Measurements from ENCODE around the gene VPS13C.
"Not testable (repeated sequence)": the region's sequence is repeated elsewhere in the genome, so short reads cannot be mapped to it uniquely, and the experiment has no call there.

The VPS13C gene

GRCh38 chr15:62059816-62060112, 483 bp downstream of the VPS13C start:
- H3K9ac ChIP-seq (ENCODE audit: low read length in 5 of 5): peak overlapping the region; percentile 17 to 95 (median 92)
- no peaks in the 10 kb centered on the region for H3K27me3 ChIP-seq (ENCODE audit: control insufficient read depth in 5 of 5, insufficient read depth in 4 of 5, low read length in 5 of 5)
- H3K9me3 ChIP-seq (ENCODE audit: control insufficient read depth in 5 of 5, low read length in 5 of 5): no peaks in the 10 kb centered on the region
- no peaks in the 10 kb centered on the region for H3K36me3 ChIP-seq (ENCODE audit: control insufficient read depth in 5 of 5, insufficient read depth in 5 of 5, low read length in 5 of 5)
- H3K4me3 ChIP-seq (ENCODE audit: low read depth in 1 of 5, low read length in 5 of 5): peak overlapping the region; percentile 89 to 99 (median 93)
- H3K4me1 ChIP-seq (ENCODE audit: control insufficient read depth in 5 of 5, insufficient read depth in 5 of 5, low read length in 5 of 5): peaks cover 4 to 30% (median 22%) of the 10 kb centered on the region in 5 donors
- H3K27ac ChIP-seq (ENCODE audit: low read depth, low read length): peak overlapping the region; percentile 82

DNA sequence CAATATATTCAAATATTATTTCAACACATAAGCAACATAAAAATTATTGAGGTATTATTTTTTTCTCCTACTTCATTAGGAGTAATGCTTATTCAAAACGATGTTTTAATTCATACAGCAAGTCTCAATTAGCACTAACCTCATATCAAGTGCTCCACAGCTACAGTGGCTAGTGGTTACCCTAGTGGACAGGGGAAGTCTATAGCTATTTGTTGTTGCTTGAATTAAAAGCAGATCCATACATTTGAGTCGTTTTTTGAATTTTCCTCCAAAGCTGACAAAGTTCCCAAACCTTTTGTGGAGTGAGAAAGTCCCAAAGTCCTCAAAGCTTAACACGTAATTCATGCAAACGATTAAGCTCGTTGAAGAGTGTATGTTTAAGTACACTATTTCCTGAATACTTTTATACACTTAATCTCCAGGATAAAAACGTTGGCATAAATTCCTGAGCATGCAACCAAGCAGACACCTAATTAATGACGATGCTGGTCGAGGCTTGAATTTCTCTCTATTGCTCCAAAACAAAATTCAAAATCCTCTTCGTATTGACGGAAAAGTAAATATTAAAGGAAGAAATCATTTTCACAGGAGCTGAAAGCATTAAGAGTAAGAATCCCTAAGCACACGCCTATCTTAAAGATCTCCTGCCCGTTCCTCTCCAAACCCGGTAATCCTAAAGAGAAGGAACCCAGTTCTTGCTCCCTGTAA, 985 bp downstream of the VPS13C start:
- H3K27me3 ChIP-seq (ENCODE audit: control insufficient read depth in 5 of 5, insufficient read depth in 4 of 5, low read length in 5 of 5): no peaks in the 10 kb centered on the region
- peaks cover 4 to 30% (median 22%) of the 10 kb centered on the region in 5 donors for H3K4me1 ChIP-seq (ENCODE audit: control insufficient read depth in 5 of 5, insufficient read depth in 5 of 5, low read length in 5 of 5)
- H3K4me3 ChIP-seq (ENCODE audit: low read depth in 1 of 5, low read length in 5 of 5): peak overlapping the region; percentile 89 to 99 (median 93)
- H3K36me3 ChIP-seq (ENCODE audit: control insufficient read depth in 5 of 5, insufficient read depth in 5 of 5, low read length in 5 of 5): no peaks in the 10 kb centered on the region
- H3K9ac ChIP-seq (ENCODE audit: low read length in 5 of 5): peak overlapping the region; percentile 1 to 95 (median 92)
- no peaks in the 10 kb centered on the region for H3K9me3 ChIP-seq (ENCODE audit: control insufficient read depth in 5 of 5, low read length in 5 of 5)
- H3K27ac ChIP-seq (ENCODE audit: low read depth, low read length): peak overlapping the region; percentile 82

DNA sequence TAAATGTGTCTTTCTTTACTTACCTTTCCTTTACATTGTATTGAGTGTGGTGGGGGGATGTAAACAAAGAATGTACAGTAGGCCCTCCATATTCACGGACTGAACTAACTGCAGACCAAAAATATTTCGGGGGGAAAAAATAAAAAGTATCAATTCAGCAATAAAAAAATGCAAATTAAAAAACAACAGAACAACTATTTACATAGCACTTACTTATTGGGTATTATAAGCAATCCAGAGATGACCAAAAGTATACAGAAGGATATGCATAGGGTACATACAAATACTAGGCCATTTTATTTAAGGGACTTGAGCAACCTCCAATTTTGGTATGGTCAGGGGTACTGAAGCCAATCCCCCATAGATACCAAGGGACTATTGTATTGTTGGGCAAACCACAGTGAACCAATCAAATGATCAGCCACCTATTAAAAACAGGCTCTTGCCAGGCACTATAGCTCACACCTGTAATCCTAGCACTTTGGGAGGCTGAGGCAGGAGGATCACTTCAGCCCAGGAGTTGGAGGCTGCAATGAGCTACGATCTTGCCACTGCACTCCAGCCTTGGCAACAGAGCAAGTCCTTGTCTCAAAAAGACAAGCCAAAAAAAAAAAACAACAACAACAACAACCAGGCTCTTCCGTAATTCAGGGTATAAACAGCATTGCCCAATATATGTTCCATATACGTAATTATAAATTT, 1.8 kb downstream of the VPS13C start:
- peaks cover 4 to 35% (median 24%) of the 10 kb centered on the region in 5 donors for H3K4me1 ChIP-seq (ENCODE audit: control insufficient read depth in 5 of 5, insufficient read depth in 5 of 5, low read length in 5 of 5)
- no peak overlapping the region for H3K27ac ChIP-seq (ENCODE audit: low read depth, low read length)
- no peak overlapping the region for H3K4me3 ChIP-seq (ENCODE audit: low read depth in 1 of 5, low read length in 5 of 5)
- H3K27me3 ChIP-seq (ENCODE audit: control insufficient read depth in 5 of 5, insufficient read depth in 4 of 5, low read length in 5 of 5): no peaks in the 10 kb centered on the region
- no peak overlapping the region for H3K9ac ChIP-seq (ENCODE audit: low read length in 5 of 5)
- no peaks in the 10 kb centered on the region for H3K36me3 ChIP-seq (ENCODE audit: control insufficient read depth in 5 of 5, insufficient read depth in 5 of 5, low read length in 5 of 5)
- no peaks in the 10 kb centered on the region for H3K9me3 ChIP-seq (ENCODE audit: control insufficient read depth in 5 of 5, low read length in 5 of 5)

DNA sequence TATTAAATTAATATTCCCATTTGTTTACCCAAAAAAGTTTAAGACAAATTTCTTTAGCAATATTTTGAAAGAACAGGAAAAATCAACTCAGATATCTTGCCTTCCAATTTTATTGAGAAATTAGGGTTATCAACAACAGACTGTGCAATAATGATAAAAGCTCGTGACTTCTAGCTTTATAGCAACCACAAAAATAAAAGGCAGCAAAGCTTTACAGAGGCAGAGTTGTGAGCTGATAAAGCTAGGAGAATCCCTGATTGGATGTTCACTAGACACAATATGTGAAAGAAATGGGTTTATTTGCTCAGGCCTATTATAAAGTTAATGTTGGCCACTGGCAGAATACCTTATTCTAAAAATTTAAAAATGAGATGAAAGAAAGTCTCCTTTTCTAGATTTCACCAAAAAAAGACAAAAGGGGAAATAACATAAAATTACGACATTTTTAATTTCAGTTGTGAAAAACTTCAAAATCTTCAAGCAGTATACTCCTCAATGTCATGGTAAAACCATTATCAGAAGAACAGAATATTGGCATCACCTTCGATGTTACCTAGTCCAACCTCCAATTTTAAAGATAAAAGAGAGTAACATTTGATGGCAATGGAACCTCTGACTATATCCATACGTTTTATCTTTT, 2.8 kb downstream of the VPS13C start:
- H3K27ac ChIP-seq (ENCODE audit: low read depth, low read length): no peak overlapping the region
- no peak overlapping the region for H3K9ac ChIP-seq (ENCODE audit: low read length in 5 of 5)
- H3K4me1 ChIP-seq (ENCODE audit: control insufficient read depth in 5 of 5, insufficient read depth in 5 of 5, low read length in 5 of 5): peaks cover 4 to 37% (median 27%) of the 10 kb centered on the region in 5 donors
- no peaks in the 10 kb centered on the region for H3K9me3 ChIP-seq (ENCODE audit: control insufficient read depth in 5 of 5, low read length in 5 of 5)
- H3K4me3 ChIP-seq (ENCODE audit: low read depth in 1 of 5, low read length in 5 of 5): no peak overlapping the region
- H3K36me3 ChIP-seq (ENCODE audit: control insufficient read depth in 5 of 5, insufficient read depth in 5 of 5, low read length in 5 of 5): no peaks in the 10 kb centered on the region
- no peaks in the 10 kb centered on the region for H3K27me3 ChIP-seq (ENCODE audit: control insufficient read depth in 5 of 5, insufficient read depth in 4 of 5, low read length in 5 of 5)

GRCh38 chr15:62054979-62055378, 5.3 kb downstream of the VPS13C start:
- Histone ChIP-seq H3K9me3 (ENCODE audit: control insufficient read depth in 5 of 5, low read length in 5 of 5) (no peaks in the 10 kb centered on the region), H3K27me3 (ENCODE audit: control insufficient read depth in 5 of 5, insufficient read depth in 4 of 5, low read length in 5 of 5) (no peaks in the 10 kb centered on the region), H3K27ac (ENCODE audit: low read depth, low read length) (no peak overlapping the region), H3K4me1 (ENCODE audit: control insufficient read depth in 5 of 5, insufficient read depth in 5 of 5, low read length in 5 of 5) (peaks cover 4 to 29% (median 18%) of the 10 kb centered on the region in 5 donors), H3K9ac (ENCODE audit: low read length in 5 of 5) (no peak overlapping the region), H3K36me3 (ENCODE audit: control insufficient read depth in 5 of 5, insufficient read depth in 5 of 5, low read length in 5 of 5) (no peaks in the 10 kb centered on the region), H3K4me3 (ENCODE audit: low read depth in 1 of 5, low read length in 5 of 5) (no peak overlapping the region)

- Histone ChIP-seq H3K9me3 (ENCODE audit: control insufficient read depth in 5 of 5, low read length in 5 of 5) (no peaks in the 10 kb centered on the region), H3K4me1 (ENCODE audit: control insufficient read depth in 5 of 5, insufficient read depth in 5 of 5, low read length in 5 of 5) (peaks cover 0 to 17% (median 6%) of the 10 kb centered on the region in 5 donors), H3K36me3 (ENCODE audit: control insufficient read depth in 5 of 5, insufficient read depth in 5 of 5, low read length in 5 of 5) (no peaks in the 10 kb centered on the region), H3K4me3 (ENCODE audit: low read depth in 1 of 5, low read length in 5 of 5) (no peak overlapping the region), H3K27me3 (ENCODE audit: control insufficient read depth in 5 of 5, insufficient read depth in 4 of 5, low read length in 5 of 5) (no peaks in the 10 kb centered on the region), H3K27ac (ENCODE audit: low read depth, low read length) (no peak overlapping the region), H3K9ac (ENCODE audit: low read length in 5 of 5) (no peak overlapping the region)
Observed at GRCh38 chr15:62053439-62054085, 6.7 kb downstream of the VPS13C start.

DNA sequence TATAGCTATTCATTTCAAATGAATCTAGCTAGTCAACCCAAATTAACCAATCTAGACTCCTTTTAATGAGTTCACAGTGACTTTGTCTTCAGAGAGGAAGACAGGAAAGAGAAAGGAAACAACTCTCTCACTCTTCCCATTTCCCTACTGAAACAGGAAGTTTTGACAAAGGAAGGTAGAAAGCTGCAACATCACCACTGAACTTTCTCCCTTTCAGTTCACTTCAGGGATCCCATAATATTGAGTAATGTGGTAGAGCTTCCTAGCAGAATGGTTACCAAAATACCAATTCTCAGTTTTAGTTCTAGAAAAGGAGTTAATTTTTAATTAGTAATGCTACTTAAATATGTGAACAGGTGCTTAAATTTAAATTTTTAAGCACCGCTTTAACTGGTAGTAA, 7.5 kb downstream of the VPS13C start:
- Histone ChIP-seq H3K27me3 (ENCODE audit: control insufficient read depth in 5 of 5, insufficient read depth in 4 of 5, low read length in 5 of 5) (no peaks in the 10 kb centered on the region), H3K4me1 (ENCODE audit: control insufficient read depth in 5 of 5, insufficient read depth in 5 of 5, low read length in 5 of 5) (peaks cover 0 to 15% (median 3%) of the 10 kb centered on the region in 5 donors), H3K36me3 (ENCODE audit: control insufficient read depth in 5 of 5, insufficient read depth in 5 of 5, low read length in 5 of 5) (no peaks in the 10 kb centered on the region), H3K9me3 (ENCODE audit: control insufficient read depth in 5 of 5, low read length in 5 of 5) (no peaks in the 10 kb centered on the region), H3K4me3 (ENCODE audit: low read depth in 1 of 5, low read length in 5 of 5) (no peak overlapping the region), H3K9ac (ENCODE audit: low read length in 5 of 5) (no peak overlapping the region), H3K27ac (ENCODE audit: low read depth, low read length) (no peak overlapping the region)

DNA sequence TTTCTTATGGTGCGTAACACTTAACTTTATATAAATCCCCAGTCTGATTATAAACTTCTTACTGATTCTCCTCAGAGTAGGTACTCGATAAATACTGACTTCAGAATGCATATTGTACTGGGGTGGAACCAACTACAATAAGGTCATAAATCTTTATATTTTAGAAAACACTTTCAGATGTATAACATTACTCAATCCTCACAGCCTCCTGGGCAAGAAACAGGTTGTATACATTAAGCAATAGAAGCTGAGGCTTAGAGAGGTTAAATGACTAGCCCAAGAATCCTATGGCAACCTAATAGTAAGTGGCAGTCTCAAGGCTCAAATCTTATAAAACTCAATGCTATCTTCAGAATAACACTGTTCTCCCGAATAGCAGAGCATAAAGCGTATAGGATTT, 9.1 kb downstream of the VPS13C start:
- no peaks in the 10 kb centered on the region for H3K36me3 ChIP-seq (ENCODE audit: control insufficient read depth in 5 of 5, insufficient read depth in 5 of 5, low read length in 5 of 5)
- no peak overlapping the region for H3K4me3 ChIP-seq (ENCODE audit: low read depth in 1 of 5, low read length in 5 of 5)
- no peaks in the 10 kb centered on the region for H3K9me3 ChIP-seq (ENCODE audit: control insufficient read depth in 5 of 5, low read length in 5 of 5)
- no peak overlapping the region for H3K27ac ChIP-seq (ENCODE audit: low read depth, low read length)
- H3K27me3 ChIP-seq (ENCODE audit: control insufficient read depth in 5 of 5, insufficient read depth in 4 of 5, low read length in 5 of 5): no peaks in the 10 kb centered on the region
- H3K9ac ChIP-seq (ENCODE audit: low read length in 5 of 5): no peak overlapping the region
- H3K4me1 ChIP-seq (ENCODE audit: control insufficient read depth in 5 of 5, insufficient read depth in 5 of 5, low read length in 5 of 5): peaks cover 0 to 18% (median 3%) of the 10 kb centered on the region in 5 donors

DNA sequence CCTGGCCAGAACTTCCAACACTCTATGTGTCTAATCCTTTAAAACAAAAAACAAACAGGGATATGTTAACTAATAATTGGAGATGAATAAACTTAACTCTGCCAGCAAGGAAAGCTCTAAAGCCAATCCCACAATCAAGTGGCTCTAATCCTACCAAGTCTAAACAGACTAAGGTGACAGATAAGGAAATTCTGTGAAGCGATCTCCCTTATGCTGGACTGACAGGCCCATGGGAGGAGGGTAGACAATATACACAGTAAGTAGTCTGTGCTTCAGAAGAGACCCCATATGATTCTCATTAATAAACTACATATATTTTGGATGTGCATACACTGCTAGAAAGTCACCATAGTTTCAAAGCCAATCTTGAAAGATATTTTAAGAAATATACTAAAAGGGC, 10.1 kb downstream of the VPS13C start:
- Histone ChIP-seq H3K4me3 (ENCODE audit: low read depth in 1 of 5, low read length in 5 of 5) (no peak overlapping the region), H3K36me3 (ENCODE audit: control insufficient read depth in 5 of 5, insufficient read depth in 5 of 5, low read length in 5 of 5) (no peaks in the 10 kb centered on the region), H3K9ac (ENCODE audit: low read length in 5 of 5) (no peak overlapping the region), H3K9me3 (ENCODE audit: control insufficient read depth in 5 of 5, low read length in 5 of 5) (no peaks in the 10 kb centered on the region), H3K27ac (ENCODE audit: low read depth, low read length) (no peak overlapping the region), H3K4me1 (ENCODE audit: control insufficient read depth in 5 of 5, insufficient read depth in 5 of 5, low read length in 5 of 5) (peaks cover 0 to 19% (median 3%) of the 10 kb centered on the region in 5 donors), H3K27me3 (ENCODE audit: control insufficient read depth in 5 of 5, insufficient read depth in 4 of 5, low read length in 5 of 5) (no peaks in the 10 kb centered on the region)

DNA sequence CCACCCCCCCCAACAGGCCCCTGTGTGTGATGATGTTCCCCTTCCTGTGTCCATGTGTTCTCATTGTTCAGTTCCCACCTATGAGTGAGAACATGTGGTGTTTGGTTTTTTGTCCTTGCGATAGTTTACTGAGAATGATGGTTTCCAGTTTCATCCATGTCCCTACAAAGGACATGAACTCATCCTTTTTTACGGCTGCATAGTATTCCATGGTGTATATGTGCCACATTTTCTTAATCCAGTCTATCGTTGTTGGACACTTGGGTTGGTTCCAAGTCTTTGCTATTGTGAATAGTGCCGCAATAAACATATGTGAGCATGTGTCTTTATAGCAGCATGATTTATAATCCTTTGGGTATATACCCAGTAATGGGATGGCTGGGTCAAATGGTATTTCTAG, 12.0 kb downstream of the VPS13C start:
- H3K36me3 ChIP-seq (ENCODE audit: control insufficient read depth in 5 of 5, insufficient read depth in 5 of 5, low read length in 5 of 5); H3K4me3 ChIP-seq (ENCODE audit: low read depth in 1 of 5, low read length in 5 of 5); H3K9me3 ChIP-seq (ENCODE audit: control insufficient read depth in 5 of 5, low read length in 5 of 5); H3K27me3 ChIP-seq (ENCODE audit: control insufficient read depth in 5 of 5, insufficient read depth in 4 of 5, low read length in 5 of 5); H3K27ac ChIP-seq (ENCODE audit: low read depth, low read length); H3K9ac ChIP-seq (ENCODE audit: low read length in 5 of 5): not testable (repeated sequence)
- H3K4me1 ChIP-seq (ENCODE audit: control insufficient read depth in 5 of 5, insufficient read depth in 5 of 5, low read length in 5 of 5): peaks cover 0 to 13% (median under 1%) of the 10 kb centered on the region in 5 donors
